ENCODE measurements around the gene KLKB1. TPM values are rescaled to one million over a fixed set of nuclear protein-coding genes. Genes with fewer than 3 reads are reported as not detected.

KLKB1 gene
- total and polyA plus RNA-seq, 2 donors (not counting 3 experiments of a cell fraction or from before 2014, with no cell fraction given): not detected

DNA sequence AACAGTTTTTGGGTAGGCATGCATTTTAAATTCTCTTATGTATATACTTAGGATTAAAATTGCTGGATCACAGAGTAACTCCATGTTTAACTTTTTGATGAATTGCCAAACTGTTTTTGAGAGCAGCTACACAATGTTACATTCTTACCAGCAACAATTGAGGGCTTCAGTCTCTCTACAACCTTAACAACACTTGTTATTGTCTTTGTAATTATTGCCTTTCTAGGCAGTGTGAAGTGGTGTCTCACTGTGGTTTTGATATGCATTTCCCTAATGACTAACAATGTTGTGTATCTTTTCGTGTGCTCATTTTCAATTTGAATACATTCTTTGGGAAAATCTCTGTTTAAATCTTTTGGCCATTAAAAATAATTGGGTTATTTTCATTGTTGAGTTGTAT is 21.3 kb downstream of the KLKB1 start:
- intact Hi-C loops (cut with micrococcal nuclease) (no loop called here), dilution Hi-C loops (cut with MboI; ENCODE audit: extremely low pct_ligation_motif_present, low sequenced_read_pairs) (no loop called here)
- H3K4me3 ChIP-seq (replicated peaks in 1 of 3; ENCODE audit: insufficient read depth in 1 of 3, low read depth in 1 of 3, low read length in 3 of 3): no peak overlapping the region
- ChIA-PET CTCF (no interaction called here), POLR2A (no interaction called here)
- no peak overlapping the region for H3K27ac ChIP-seq (ENCODE audit: insufficient read depth, low read depth, low read length)
- no peaks in the 10 kb centered on the region for H3K79me2 ChIP-seq (ENCODE audit: control insufficient read depth, insufficient read depth, low read length)
- H2AFZ ChIP-seq (ENCODE audit: low read depth, low read length): no peak overlapping the region
- no peaks in the 10 kb centered on the region for H3K36me3 ChIP-seq (ENCODE audit: control insufficient read depth in 2 of 2, extremely low read depth in 1 of 2, insufficient read depth in 2 of 2, low read length in 2 of 2)
- no peak for FAIRE-seq
- no peaks in the 10 kb centered on the region for H3K9me3 ChIP-seq (replicated peaks; ENCODE audit: control insufficient read depth, insufficient read depth, low read length)
- no peak overlapping the region for H3K4me2 ChIP-seq (ENCODE audit: insufficient read depth, low read length)
- H4K20me1 ChIP-seq (replicated peaks; ENCODE audit: control insufficient read depth, extremely low read depth, insufficient read depth, low read length): no peaks in the 10 kb centered on the region
- no TSS peak for BruUV-seq (replicated peaks)
- no peak overlapping the region for H3K9ac ChIP-seq (replicated peaks; ENCODE audit: extremely low read depth, insufficient read depth, low read length)
- H3K27me3 ChIP-seq (ENCODE audit: control insufficient read depth in 2 of 2, insufficient read depth in 2 of 2, low read length in 2 of 2): no peaks in the 10 kb centered on the region
- H3K9me1 ChIP-seq (replicated peaks; ENCODE audit: control insufficient read depth, extremely low read depth, insufficient read depth, low read length): no peaks in the 10 kb centered on the region
- TF ChIP-seq MYC (IDR thresholded peaks at IDR 0.05; ENCODE audit: low read depth, low read length): no peak
- TF ChIP-seq POLR2AphosphoS5 (IDR thresholded peaks at IDR 0.05; ENCODE audit: insufficient read depth, low read depth, low read length): no peak
- no peak for TF ChIP-seq GATA2 (IDR thresholded peaks at IDR 0.05; ENCODE audit: insufficient read depth, insufficient read length, low read depth, low read length)
- TF ChIP-seq POLR2A (IDR thresholded peaks at IDR 0.05; ENCODE audit: low read depth, low read length): no peak
- TF ChIP-seq MAX (IDR thresholded peaks at IDR 0.05; ENCODE audit: insufficient read depth, insufficient read length): no peak
- TF ChIP-seq EZH2 (IDR thresholded peaks at IDR 0.05; ENCODE audit: borderline replicate concordance, low read depth, low read length, severe bottlenecking): no peak
- TF ChIP-seq, protein P1, sequence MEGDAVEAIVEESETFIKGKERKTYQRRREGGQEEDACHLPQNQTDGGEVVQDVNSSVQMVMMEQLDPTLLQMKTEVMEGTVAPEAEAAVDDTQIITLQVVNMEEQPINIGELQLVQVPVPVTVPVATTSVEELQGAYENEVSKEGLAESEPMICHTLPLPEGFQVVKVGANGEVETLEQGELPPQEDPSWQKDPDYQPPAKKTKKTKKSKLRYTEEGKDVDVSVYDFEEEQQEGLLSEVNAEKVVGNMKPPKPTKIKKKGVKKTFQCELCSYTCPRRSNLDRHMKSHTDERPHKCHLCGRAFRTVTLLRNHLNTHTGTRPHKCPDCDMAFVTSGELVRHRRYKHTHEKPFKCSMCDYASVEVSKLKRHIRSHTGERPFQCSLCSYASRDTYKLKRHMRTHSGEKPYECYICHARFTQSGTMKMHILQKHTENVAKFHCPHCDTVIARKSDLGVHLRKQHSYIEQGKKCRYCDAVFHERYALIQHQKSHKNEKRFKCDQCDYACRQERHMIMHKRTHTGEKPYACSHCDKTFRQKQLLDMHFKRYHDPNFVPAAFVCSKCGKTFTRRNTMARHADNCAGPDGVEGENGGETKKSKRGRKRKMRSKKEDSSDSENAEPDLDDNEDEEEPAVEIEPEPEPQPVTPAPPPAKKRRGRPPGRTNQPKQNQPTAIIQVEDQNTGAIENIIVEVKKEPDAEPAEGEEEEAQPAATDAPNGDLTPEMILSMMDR (IDR thresholded peaks at IDR 0.05; ENCODE audit: extremely low read depth in 1 of 2, insufficient read depth in 1 of 2, low read depth in 1 of 2, low read length in 2 of 2): no peak
- TF ChIP-seq FOS (IDR thresholded peaks at IDR 0.05; ENCODE audit: borderline replicate concordance, insufficient read depth, low read length): no peak
- no peak for TF ChIP-seq JUN (IDR thresholded peaks at IDR 0.05; ENCODE audit: borderline replicate concordance, insufficient read depth, insufficient read length, low read depth)
- H3K4me1 ChIP-seq (ENCODE audit: control insufficient read depth, extremely low read depth, insufficient read depth, low read length): no peaks in the 10 kb centered on the region
- DNase-seq (ENCODE audit: low read depth, low spot score): no peak

Data from endothelial cell of umbilical vein (primary cell).